Kidney (tissue), 14 donors: ENCODE measurements around the gene METRNL. TPM values are rescaled to one million over a fixed set of nuclear protein-coding genes. Genes with fewer than 3 reads are reported as not detected.

ENCODE experiments used
- DNase-seq, 5 donors: peaks; one replicate each; pipeline ENCODE4 v3.0.0-alpha.2; 2013 to 2020
- FAIRE-seq: peaks from 2 replicates; lab custom pipeline; 2012; peaks lifted over from hg19 to GRCh38; lab: Jason Lieb, UNC
- H3K27ac ChIP-seq, 2 donors: one replicate each; pipeline ENCODE4 v1.7.0; 2013; ENCODE audit warnings: low read depth in 2 of 2, low read length in 2 of 2, inconsistent platforms in 1 of 2
- H3K27me3 ChIP-seq: one replicate; pipeline ENCODE4 v1.7.1; 2013; ENCODE audit warnings: low read length, inconsistent platforms; ENCODE audit not compliant: control insufficient read depth, insufficient read depth
- H3K36me3 ChIP-seq, 3 donors: one replicate each; pipeline versions ENCODE4 v1.7.0 to v1.7.1; 2013; ENCODE audit warnings: low read length in 3 of 3, control low read depth in 1 of 3, inconsistent platforms in 1 of 3; ENCODE audit not compliant: insufficient read depth in 3 of 3, control insufficient read depth in 2 of 3
- H3K4me1 ChIP-seq, 3 donors: one replicate each; pipeline versions ENCODE4 v1.7.0 to v1.7.1; 2013; ENCODE audit warnings: low read length in 3 of 3, inconsistent platforms in 1 of 3, low read depth in 1 of 3; ENCODE audit not compliant: control insufficient read depth in 2 of 3, insufficient read depth in 2 of 3
- H3K4me3 ChIP-seq, 3 donors: one replicate each; pipeline versions ENCODE4 v1.7.0 to v1.8.1; 2013; ENCODE audit warnings: low read length in 3 of 3, control low read depth in 1 of 3, inconsistent platforms in 1 of 3
- H3K9ac ChIP-seq, 3 donors: one replicate each; pipeline versions ENCODE4 v1.7.0 to v1.7.1; 2013; ENCODE audit warnings: low read length in 3 of 3, control low read depth in 1 of 3, inconsistent platforms in 1 of 3
- H3K9me3 ChIP-seq, 3 donors: one replicate each; pipeline versions ENCODE4 v1.7.0 to v1.7.1; 2013; ENCODE audit warnings: low read length in 3 of 3, control low read depth in 1 of 3, inconsistent platforms in 1 of 3; ENCODE audit not compliant: control insufficient read depth in 2 of 3, insufficient read depth in 1 of 3
- CTCF ChIP-seq: IDR thresholded peaks from 3 replicates; pipeline ENCODE4 v1.5.1; 2012; ENCODE audit warnings: mild to moderate bottlenecking, moderate library complexity, borderline replicate concordance; ENCODE audit not compliant: insufficient read depth; ENCODE audit errors: extremely low read depth
- intact Hi-C: fragments of 100-400 bp; cut with DNase I; formaldehyde crosslinking; loops from one replicate; pipeline ENCODE4 v1.11.1; 2022
- polyA plus RNA-seq: library from polyadenylated mRNA; stranded (reverse); fragments of 350-450 nt; fragmentation: Illumina TruSeq; extraction: RNeasy Lipid Tissue Mini Kit (QIAGEN cat#74804); gene quantifications from one replicate; pipeline ENCODE4 v1.2.3, GENCODE V29; 2014; ENCODE audit warnings: low read depth, low replicate concordance; ENCODE audit not compliant: insufficient read depth
- total RNA-seq: library from RNA; stranded (reverse); fragmentation: NEBNext Ultra II Directional; extraction: Animal tissue kit (Norgen Biotek cat#: 25700); gene quantifications from one replicate; pipeline ENCODE4 v1.2.1, GENCODE V29; 2021
- donor health status: control.
- donor health status: control.
- donor health status: control.
- donor health status: control.
- donor health status: control.
- donor health status: DM: yes; HTN: yes; CAD: no.
- donor health status: Normal renal cell carcinoma (clear cell type).

The METRNL gene
- total and polyA plus RNA-seq, 2 donors from 2014 or later = 61.5 to 107 TPM

- FAIRE-seq (no peak), DNase-seq (no peak)
- Histone ChIP-seq H3K27ac (peak overlapping the region in 1 of 2 donors; percentile 47), H3K36me3 (peaks cover 0 to 7% (median 0%) of the 10 kb centered on the region in 3 donors), H3K4me3 (peak overlapping the region in 1 of 3 donors; percentile 1), H3K9me3 (no peaks in the 10 kb centered on the region), H3K4me1 (peaks cover 13 to 71% (median 15%) of the 10 kb centered on the region in 3 donors), H3K9ac (peak overlapping the region in 1 of 3 donors; percentile 15), H3K27me3 (no peaks in the 10 kb centered on the region)
- intact Hi-C loops = no loop called here
- no peak for TF ChIP-seq CTCF
These were observed 6.9 kb downstream of the METRNL start for GRCh38 chr17:83086199-83086880.

GRCh38 chr17:83086907-83087787 lies 7.7 kb downstream of the METRNL start:
- Histone ChIP-seq H3K4me3 (no peak overlapping the region), H3K36me3 (peaks cover 0 to 7% (median 0%) of the 10 kb centered on the region in 3 donors), H3K27ac (no peak overlapping the region), H3K4me1 (peaks cover 13 to 68% (median 15%) of the 10 kb centered on the region in 3 donors), H3K27me3 (no peaks in the 10 kb centered on the region), H3K9ac (no peak overlapping the region), H3K9me3 (no peaks in the 10 kb centered on the region)
- intact Hi-C loops = no loop called here
- FAIRE-seq (no peak), DNase-seq (no peak)
- no peak for TF ChIP-seq CTCF

- TF ChIP-seq CTCF = no peak
These were observed 8.5 kb downstream of the METRNL start for GRCh38 chr17:83087788-83088360.

More at GRCh38 chr17:83087788-83088360, 8.5 kb downstream of the METRNL start:
- H3K9ac ChIP-seq = no peak overlapping the region
- intact Hi-C loops = no loop called here
- FAIRE-seq (no peak), DNase-seq (peak in 1 of 5 donors; percentile 80)
- H3K27ac ChIP-seq = no peak overlapping the region
- H3K36me3 ChIP-seq = peaks cover 0 to 7% (median 0%) of the 10 kb centered on the region in 3 donors
- H3K9me3 ChIP-seq = no peaks in the 10 kb centered on the region
- no peaks in the 10 kb centered on the region for H3K27me3 ChIP-seq
- no peak overlapping the region for H3K4me3 ChIP-seq
- H3K4me1 ChIP-seq = peaks cover 9 to 65% (median 13%) of the 10 kb centered on the region in 3 donors
